Mammary epithelial cell (primary cell): ENCODE measurements around the gene EFNA2.

Source experiments
- EZH2 ChIP-seq: IDR thresholded peaks from 2 replicates; pipeline ENCODE4 v1.6.1; 2012; ENCODE audit warnings: low read length, inconsistent platforms, borderline replicate concordance
- TF ChIP-seq, protein P1 (sequence below), 2 donors: IDR thresholded peaks in 1 of 2; conservative IDR thresholded peaks in 1 of 2; 2 replicates each; pipeline ENCODE4 v1.5.1; 2011 to 2012; ENCODE audit warnings: inconsistent platforms in 2 of 2, low read length in 2 of 2, mild to moderate bottlenecking in 2 of 2, control low read depth in 1 of 2, low read depth in 1 of 2; ENCODE audit not compliant: insufficient read depth in 1 of 2; ENCODE audit errors: extremely low read depth in 1 of 2

DNA sequence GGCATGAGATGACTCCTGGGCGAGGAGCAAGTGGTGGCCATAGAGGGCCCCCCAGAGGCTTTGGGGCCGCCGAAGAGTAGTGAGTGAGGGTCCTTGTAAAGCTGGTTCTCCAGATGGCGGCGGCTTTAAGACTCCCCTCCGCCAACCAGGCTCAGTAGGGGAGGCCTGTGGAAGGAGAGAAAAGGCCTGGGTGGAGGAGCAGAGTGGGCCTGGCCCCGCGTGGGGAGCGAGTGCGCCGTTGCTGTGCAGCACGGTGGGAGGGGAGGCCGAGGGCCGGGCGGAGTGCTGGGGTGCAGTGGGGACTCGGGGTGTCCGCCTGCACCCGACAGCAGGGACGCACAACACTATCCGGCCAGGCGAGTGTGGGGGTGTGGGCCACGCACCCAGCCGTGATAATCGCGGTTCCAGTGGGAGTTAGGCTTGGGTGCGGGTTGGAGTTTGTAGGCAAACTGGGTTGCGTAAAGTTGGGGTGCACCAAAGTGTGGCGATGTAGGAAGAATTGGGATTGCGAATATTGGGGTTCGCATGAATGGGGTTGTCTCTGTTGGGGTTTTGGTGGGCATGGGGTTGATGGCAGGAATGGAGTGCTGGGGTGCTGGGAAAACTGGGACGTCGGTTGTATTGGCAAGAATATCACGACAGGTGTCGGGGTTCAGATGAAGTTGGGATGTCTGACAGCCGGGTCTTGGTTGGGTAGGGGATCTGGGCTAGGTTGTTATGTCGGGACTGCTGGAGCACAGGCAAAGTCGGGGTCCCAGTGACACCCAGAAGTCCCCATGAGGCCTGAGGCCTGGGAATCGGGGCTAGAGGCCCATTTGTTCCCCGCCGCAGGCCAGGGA is 17.2 kb upstream of the EFNA2 start:
- TF ChIP-seq, protein P1, sequence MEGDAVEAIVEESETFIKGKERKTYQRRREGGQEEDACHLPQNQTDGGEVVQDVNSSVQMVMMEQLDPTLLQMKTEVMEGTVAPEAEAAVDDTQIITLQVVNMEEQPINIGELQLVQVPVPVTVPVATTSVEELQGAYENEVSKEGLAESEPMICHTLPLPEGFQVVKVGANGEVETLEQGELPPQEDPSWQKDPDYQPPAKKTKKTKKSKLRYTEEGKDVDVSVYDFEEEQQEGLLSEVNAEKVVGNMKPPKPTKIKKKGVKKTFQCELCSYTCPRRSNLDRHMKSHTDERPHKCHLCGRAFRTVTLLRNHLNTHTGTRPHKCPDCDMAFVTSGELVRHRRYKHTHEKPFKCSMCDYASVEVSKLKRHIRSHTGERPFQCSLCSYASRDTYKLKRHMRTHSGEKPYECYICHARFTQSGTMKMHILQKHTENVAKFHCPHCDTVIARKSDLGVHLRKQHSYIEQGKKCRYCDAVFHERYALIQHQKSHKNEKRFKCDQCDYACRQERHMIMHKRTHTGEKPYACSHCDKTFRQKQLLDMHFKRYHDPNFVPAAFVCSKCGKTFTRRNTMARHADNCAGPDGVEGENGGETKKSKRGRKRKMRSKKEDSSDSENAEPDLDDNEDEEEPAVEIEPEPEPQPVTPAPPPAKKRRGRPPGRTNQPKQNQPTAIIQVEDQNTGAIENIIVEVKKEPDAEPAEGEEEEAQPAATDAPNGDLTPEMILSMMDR (conservative IDR thresholded peaks at IDR 0.05 in 1 of 2, IDR thresholded peaks at IDR 0.05 in 1 of 2; ENCODE audit: extremely low read depth in 1 of 2, insufficient read depth in 1 of 2, low read depth in 1 of 2, low read length in 2 of 2) = no peak
- no peak for TF ChIP-seq EZH2
